K562 (cell line): ENCODE data around the gene KNCN. TPM values are rescaled to one million over a fixed set of nuclear protein-coding genes. Genes with fewer than 3 reads are reported as not detected.

ENCODE experiments used
- CHD2 ChIP-seq: IDR thresholded peaks from 2 replicates; pipeline ENCODE4 v1.6.1; 2011; ENCODE audit warnings: low read depth, low read length
- CTBP1 ChIP-seq: fragments of 450-650 bp; IDR thresholded peaks from 2 replicates; pipeline ENCODE4 v1.6.1; 2016; ENCODE audit warnings: borderline replicate concordance
- ESRRB ChIP-seq: fragments of 250-450 bp; sonication (Bioruptor Pico); IDR thresholded peaks from 2 replicates; pipeline ENCODE4 v1.5.0; 2020; ENCODE audit warnings: mild to moderate bottlenecking, moderate library complexity, borderline replicate concordance
- FOXM1 ChIP-seq, 2 experiments: fragments of 450-650 bp in 1 of 2; sonication (generic) in 1 of 2; formaldehyde crosslinking in 1 of 2; IDR thresholded peaks; 2 replicates each; pipeline versions ENCODE4 v1.6.1 to v1.9.0; 2017 to 2022; ENCODE audit warnings: low read depth in 2 of 2, mild to moderate bottlenecking in 2 of 2, missing genetic modification reagents in 1 of 2, moderate library complexity in 1 of 2
- LARP7 ChIP-seq: fragments of 450-650 bp; IDR thresholded peaks from 2 replicates; pipeline ENCODE4 v1.6.1; 2016
- NEUROD1 ChIP-seq: fragments of 150-350 bp; IDR thresholded peaks from 2 replicates; pipeline ENCODE4 v1.6.1; 2014; ENCODE audit warnings: borderline replicate concordance, low read length, low read depth; ENCODE audit not compliant: partially characterized antibody
- POLR2A ChIP-seq: fragments of 450-650 bp; conservative IDR thresholded peaks from 2 replicates; pipeline ENCODE4 v1.6.1; 2016
- SIX5 ChIP-seq, 2 experiments: IDR thresholded peaks; 2 replicates each; pipeline ENCODE4 v1.6.1; 2011; ENCODE audit warnings: low read length in 2 of 2, borderline replicate concordance in 1 of 2, low read depth in 1 of 2, mild to moderate bottlenecking in 1 of 2, moderate library complexity in 1 of 2; ENCODE audit not compliant: insufficient read depth in 1 of 2
- SRSF3 ChIP-seq: fragments of 200-400 bp; formaldehyde crosslinking; IDR thresholded peaks from 2 replicates; pipeline ENCODE4 v1.6.1; 2016; ENCODE audit warnings: mild to moderate bottlenecking, low read length, moderate library complexity; ENCODE audit not compliant: insufficient read depth
- TEAD1 ChIP-seq, 2 experiments: fragments of 450-650 bp in 1 of 2; sonication (generic) in 1 of 2; formaldehyde crosslinking; IDR thresholded peaks; 2 replicates each; pipeline versions ENCODE4 v1.4.0 to v1.8.0; 2020 to 2022; ENCODE audit warnings: mild to moderate bottlenecking in 2 of 2, missing genetic modification reagents in 1 of 2
- ZBTB1 ChIP-seq: sonication (generic); formaldehyde crosslinking; IDR thresholded peaks from 2 replicates; pipeline ENCODE4 v1.8.1; 2023; ENCODE audit warnings: missing genetic modification reagents, low read depth, mild to moderate bottlenecking, borderline replicate concordance
- ZNF3 ChIP-seq: fragments of 250-450 bp; sonication (Bioruptor Pico); IDR thresholded peaks from 2 replicates; pipeline ENCODE4 v1.5.0; 2021; ENCODE audit warnings: mild to moderate bottlenecking, moderate library complexity
- ZNF324 ChIP-seq: fragments of 250-450 bp; sonication (Bioruptor Pico); IDR thresholded peaks from 2 replicates; pipeline ENCODE4 v1.4.0; 2020; ENCODE audit warnings: mild to moderate bottlenecking
- polyA plus RNA-seq, 8 experiments: library from polyadenylated mRNA; depleted of rRNA in 4 of 8; stranded (reverse) in 5 of 8; unstranded in 3 of 8; fragments of >200 nt; fragmentation: Nextera tagmentation in 2 of 8; fragmentation: Illumina TruSeq in 1 of 8; extraction: Ambion mirVana in 2 of 8; extraction: Trizol in 1 of 8; gene quantifications; 2 replicates each; pipeline versions ENCODE4 v1.2.1 to v1.2.3, GENCODE V29; 2011 to 2014; ENCODE audit warnings: inconsistent platforms in 1 of 8, missing spikeins in 1 of 8
- total RNA-seq, 7 experiments: library from RNA; depleted of rRNA in 6 of 7; stranded (reverse); fragments of >200 nt in 6 of 7; fragmentation: Illumina TruSeq in 2 of 7; extraction: Trizol in 2 of 7; gene quantifications; 2 replicates each; pipeline versions ENCODE4 v1.2.1 to v1.2.3, GENCODE V29; 2011 to 2021; ENCODE audit warnings: low replicate concordance in 1 of 7
- TF ChIP-seq, protein P1 (sequence below): fragments of 250-450 bp; sonication (Bioruptor Pico); IDR thresholded peaks from 2 replicates; pipeline ENCODE4 v1.4.0; 2020
- TF ChIP-seq, protein P2 (sequence below): fragments of 450-650 bp; IDR thresholded peaks from 2 replicates; pipeline ENCODE4 v1.6.1; 2016; ENCODE audit warnings: antibody characterized with exemption
- TF ChIP-seq, protein P3 (sequence below): sonication (generic); formaldehyde crosslinking; IDR thresholded peaks from 2 replicates; pipeline ENCODE4 v1.8.1; 2023; ENCODE audit warnings: missing genetic modification reagents, mild to moderate bottlenecking, borderline replicate concordance

The KNCN gene
- total and polyA plus RNA-seq, 9 of the 15 experiments (the other 6 are each of a cell fraction or from before 2014, with no cell fraction given), result not detected

DNA sequence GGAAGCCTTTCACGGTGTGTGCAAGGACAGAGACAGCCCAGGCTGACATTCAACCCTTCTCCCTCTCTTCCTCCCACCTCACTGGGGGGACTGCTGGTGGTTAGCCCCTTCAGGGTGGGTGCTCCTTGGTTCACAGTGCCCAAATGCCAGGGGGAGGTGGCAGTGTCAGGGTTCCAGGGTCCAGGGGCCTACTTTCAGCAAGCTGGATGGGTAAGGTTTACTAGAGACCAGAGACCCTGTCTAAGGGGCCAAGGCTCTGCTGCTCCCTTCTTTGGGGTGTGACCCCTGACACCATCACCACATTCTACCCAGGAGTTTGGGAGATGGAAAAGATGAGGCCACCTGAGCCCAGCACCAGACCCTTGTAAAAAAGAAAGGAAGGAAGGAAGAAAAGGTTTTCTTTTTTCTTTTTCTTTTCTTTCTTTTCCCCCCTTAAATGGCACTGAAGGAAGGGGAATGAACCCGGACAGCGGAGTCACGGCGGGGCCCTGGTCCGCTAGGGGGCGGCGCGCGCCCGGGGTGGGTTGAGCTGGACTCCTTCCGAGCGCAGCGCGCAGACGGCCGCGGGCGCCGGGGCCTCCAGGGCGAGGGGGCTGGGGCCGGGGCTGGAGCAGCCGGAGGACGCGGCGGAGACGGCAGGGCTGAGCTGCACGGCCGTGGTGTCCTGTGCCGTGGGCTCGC lies 18.8 kb downstream of the KNCN start (continued):
- TF ChIP-seq, protein P1, sequence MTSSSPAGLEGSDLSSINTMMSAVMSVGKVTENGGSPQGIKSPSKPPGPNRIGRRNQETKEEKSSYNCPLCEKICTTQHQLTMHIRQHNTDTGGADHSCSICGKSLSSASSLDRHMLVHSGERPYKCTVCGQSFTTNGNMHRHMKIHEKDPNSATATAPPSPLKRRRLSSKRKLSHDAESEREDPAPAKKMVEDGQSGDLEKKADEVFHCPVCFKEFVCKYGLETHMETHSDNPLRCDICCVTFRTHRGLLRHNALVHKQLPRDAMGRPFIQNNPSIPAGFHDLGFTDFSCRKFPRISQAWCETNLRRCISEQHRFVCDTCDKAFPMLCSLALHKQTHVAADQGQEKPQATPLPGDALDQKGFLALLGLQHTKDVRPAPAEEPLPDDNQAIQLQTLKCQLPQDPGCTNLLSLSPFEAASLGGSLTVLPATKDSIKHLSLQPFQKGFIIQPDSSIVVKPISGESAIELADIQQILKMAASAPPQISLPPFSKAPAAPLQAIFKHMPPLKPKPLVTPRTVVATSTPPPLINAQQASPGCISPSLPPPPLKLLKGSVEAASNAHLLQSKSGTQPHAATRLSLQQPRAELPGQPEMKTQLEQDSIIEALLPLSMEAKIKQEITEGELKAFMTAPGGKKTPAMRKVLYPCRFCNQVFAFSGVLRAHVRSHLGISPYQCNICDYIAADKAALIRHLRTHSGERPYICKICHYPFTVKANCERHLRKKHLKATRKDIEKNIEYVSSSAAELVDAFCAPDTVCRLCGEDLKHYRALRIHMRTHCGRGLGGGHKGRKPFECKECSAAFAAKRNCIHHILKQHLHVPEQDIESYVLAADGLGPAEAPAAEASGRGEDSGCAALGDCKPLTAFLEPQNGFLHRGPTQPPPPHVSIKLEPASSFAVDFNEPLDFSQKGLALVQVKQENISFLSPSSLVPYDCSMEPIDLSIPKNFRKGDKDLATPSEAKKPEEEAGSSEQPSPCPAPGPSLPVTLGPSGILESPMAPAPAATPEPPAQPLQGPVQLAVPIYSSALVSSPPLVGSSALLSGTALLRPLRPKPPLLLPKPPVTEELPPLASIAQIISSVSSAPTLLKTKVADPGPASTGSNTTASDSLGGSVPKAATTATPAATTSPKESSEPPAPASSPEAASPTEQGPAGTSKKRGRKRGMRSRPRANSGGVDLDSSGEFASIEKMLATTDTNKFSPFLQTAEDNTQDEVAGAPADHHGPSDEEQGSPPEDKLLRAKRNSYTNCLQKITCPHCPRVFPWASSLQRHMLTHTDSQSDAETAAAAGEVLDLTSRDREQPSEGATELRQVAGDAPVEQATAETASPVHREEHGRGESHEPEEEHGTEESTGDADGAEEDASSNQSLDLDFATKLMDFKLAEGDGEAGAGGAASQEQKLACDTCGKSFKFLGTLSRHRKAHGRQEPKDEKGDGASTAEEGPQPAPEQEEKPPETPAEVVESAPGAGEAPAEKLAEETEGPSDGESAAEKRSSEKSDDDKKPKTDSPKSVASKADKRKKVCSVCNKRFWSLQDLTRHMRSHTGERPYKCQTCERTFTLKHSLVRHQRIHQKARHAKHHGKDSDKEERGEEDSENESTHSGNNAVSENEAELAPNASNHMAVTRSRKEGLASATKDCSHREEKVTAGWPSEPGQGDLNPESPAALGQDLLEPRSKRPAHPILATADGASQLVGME (CRISPR knock-in tag), result no peak
- TF ChIP-seq FOXM1 (IDR thresholded peaks at IDR 0.05; ENCODE audit: low read depth) (no peak), FOXM1 (CRISPR knock-in tag; IDR thresholded peaks at IDR 0.05; ENCODE audit: low read depth) (no peak), SRSF3 (no peak), POLR2A (no peak), TEAD1 (CRISPR knock-in tag; IDR thresholded peaks at IDR 0.05) (no peak), SIX5 (IDR thresholded peaks at IDR 0.05; ENCODE audit: borderline replicate concordance in 1 of 2, insufficient read depth in 1 of 2, low read depth in 1 of 2, low read length in 2 of 2) (no peak), NEUROD1 (no peak), ZNF3 (CRISPR knock-in tag) (no peak), LARP7 (no peak), CTBP1 (peak; percentile 20; the same call in 1 of the 2 replicates), ZNF324 (CRISPR knock-in tag) (no peak), ZBTB1 (CRISPR knock-in tag) (0 out of 2 replicates have a peak, but pooled peaks have one; percentile 17), CHD2 (no peak), ESRRB (CRISPR knock-in tag) (no peak)
- TF ChIP-seq, protein P2, sequence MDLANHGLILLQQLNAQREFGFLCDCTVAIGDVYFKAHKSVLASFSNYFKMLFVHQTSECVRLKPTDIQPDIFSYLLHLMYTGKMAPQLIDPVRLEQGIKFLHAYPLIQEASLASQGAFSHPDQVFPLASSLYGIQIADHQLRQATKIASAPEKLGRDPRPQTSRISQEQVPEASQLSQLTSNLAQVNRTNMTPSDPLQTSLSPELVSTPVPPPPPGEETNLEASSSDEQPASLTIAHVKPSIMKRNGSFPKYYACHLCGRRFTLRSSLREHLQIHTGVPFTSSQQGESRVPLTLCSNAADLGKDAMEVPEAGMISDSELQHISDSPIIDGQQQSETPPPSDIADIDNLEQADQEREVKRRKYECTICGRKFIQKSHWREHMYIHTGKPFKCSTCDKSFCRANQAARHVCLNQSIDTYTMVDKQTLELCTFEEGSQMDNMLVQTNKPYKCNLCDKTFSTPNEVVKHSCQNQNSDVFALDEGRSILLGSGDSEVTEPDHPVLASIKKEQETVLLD, result no peak
- TF ChIP-seq, protein P3, sequence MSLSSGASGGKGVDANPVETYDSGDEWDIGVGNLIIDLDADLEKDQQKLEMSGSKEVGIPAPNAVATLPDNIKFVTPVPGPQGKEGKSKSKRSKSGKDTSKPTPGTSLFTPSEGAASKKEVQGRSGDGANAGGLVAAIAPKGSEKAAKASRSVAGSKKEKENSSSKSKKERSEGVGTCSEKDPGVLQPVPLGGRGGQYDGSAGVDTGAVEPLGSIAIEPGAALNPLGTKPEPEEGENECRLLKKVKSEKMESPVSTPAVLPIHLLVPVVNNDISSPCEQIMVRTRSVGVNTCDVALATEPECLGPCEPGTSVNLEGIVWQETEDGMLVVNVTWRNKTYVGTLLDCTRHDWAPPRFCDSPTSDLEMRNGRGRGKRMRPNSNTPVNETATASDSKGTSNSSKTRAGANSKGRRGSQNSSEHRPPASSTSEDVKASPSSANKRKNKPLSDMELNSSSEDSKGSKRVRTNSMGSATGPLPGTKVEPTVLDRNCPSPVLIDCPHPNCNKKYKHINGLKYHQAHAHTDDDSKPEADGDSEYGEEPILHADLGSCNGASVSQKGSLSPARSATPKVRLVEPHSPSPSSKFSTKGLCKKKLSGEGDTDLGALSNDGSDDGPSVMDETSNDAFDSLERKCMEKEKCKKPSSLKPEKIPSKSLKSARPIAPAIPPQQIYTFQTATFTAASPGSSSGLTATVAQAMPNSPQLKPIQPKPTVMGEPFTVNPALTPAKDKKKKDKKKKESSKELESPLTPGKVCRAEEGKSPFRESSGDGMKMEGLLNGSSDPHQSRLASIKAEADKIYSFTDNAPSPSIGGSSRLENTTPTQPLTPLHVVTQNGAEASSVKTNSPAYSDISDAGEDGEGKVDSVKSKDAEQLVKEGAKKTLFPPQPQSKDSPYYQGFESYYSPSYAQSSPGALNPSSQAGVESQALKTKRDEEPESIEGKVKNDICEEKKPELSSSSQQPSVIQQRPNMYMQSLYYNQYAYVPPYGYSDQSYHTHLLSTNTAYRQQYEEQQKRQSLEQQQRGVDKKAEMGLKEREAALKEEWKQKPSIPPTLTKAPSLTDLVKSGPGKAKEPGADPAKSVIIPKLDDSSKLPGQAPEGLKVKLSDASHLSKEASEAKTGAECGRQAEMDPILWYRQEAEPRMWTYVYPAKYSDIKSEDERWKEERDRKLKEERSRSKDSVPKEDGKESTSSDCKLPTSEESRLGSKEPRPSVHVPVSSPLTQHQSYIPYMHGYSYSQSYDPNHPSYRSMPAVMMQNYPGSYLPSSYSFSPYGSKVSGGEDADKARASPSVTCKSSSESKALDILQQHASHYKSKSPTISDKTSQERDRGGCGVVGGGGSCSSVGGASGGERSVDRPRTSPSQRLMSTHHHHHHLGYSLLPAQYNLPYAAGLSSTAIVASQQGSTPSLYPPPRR (CRISPR knock-in tag), result no peak
